Measurements from ENCODE around the gene ZDHHC7. TPM values are rescaled to one million over a fixed set of nuclear protein-coding genes. Genes with fewer than 3 reads are reported as not detected.
A peak's percentile ranks its signal among the peaks of the same experiment; 100 is the strongest.

The ZDHHC7 gene
- total and polyA plus RNA-seq, 9 of the 15 experiments (the other 6 are each of a cell fraction or from before 2014, with no cell fraction given), result 1.7 to 49.7 (median 37.4) TPM

DNA sequence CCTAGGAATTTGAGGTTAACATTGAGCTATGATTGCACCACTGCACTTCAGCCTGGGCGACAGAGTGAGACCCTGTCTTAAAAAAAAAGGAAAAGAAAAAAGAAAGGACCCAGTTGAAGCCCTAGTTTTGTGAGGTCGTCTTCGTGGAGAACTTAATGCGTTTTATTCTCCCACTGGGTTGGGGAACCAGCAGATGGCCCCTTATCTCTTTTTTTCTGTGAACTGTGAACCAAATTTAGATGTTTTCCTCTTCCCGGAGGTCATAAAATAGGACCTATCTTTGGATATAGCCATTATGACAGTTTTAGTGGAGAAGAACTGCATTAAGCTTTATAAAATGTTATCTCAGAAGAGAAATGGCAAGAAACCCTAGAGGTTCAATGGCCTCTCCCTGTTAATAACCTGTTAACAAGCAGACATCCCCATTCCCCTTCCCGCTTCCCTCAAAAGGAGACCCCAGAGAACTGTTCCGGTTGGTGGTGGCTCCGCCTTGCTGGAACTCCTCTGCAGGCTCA lies 39.8 kb upstream of the ZDHHC7 start (continued):
- TF ChIP-seq, protein P1, sequence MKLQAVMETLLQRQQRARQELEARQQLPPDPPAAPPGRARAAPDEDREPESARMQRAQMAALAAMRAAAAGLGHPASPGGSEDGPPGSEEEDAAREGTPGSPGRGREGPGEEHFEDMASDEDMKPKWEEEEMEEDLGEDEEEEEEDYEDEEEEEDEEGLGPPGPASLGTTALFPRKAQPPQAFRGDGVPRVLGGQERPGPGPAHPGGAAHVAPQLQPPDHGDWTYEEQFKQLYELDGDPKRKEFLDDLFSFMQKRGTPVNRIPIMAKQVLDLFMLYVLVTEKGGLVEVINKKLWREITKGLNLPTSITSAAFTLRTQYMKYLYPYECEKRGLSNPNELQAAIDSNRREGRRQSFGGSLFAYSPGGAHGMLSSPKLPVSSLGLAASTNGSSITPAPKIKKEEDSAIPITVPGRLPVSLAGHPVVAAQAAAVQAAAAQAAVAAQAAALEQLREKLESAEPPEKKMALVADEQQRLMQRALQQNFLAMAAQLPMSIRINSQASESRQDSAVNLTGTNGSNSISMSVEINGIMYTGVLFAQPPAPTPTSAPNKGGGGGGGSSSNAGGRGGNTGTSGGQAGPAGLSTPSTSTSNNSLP (IDR thresholded peaks at IDR 0.05; ENCODE audit: borderline replicate concordance, low read depth, low read length), result peak; percentile 64; the same call in 1 of the 2 replicates
- TF ChIP-seq ZC3H8 (IDR thresholded peaks at IDR 0.05) (no peak), ZNF589 (CRISPR knock-in tag; IDR thresholded peaks at IDR 0.05; ENCODE audit: low read depth) (peak; percentile 75), SMARCA5 (IDR thresholded peaks at IDR 0.05) (peak; percentile 7; the same call in 1 of the 2 replicates), SRSF3 (IDR thresholded peaks at IDR 0.05; ENCODE audit: insufficient read depth, low read length) (no peak), PKNOX1 (IDR thresholded peaks at IDR 0.05) (no peak), RAD51 (IDR thresholded peaks at IDR 0.05; ENCODE audit: borderline replicate concordance, low read depth) (no peak), ZNF24 (IDR thresholded peaks at IDR 0.05) (no peak), MLLT1 (IDR thresholded peaks at IDR 0.05) (no peak), FIP1L1 (IDR thresholded peaks at IDR 0.05; ENCODE audit: low read depth, low read length, poor library complexity, severe bottlenecking) (no peak), PPARD (CRISPR knock-in tag; IDR thresholded peaks at IDR 0.05) (no peak), CREB3 (tag; conservative IDR thresholded peaks at IDR 0.05; ENCODE audit: low read depth) (no peak), PML (IDR thresholded peaks at IDR 0.05; ENCODE audit: low read length) (peak; percentile 48; the same call in 1 of the 2 replicates), POLR2AphosphoS2 (IDR thresholded peaks at IDR 0.05; ENCODE audit: low read length) (no peak), ELF4 (CRISPR knock-in tag; IDR thresholded peaks at IDR 0.05) (no peak), HLTF (IDR thresholded peaks at IDR 0.05) (no peak), FOXJ3 (CRISPR knock-in tag; IDR thresholded peaks at IDR 0.05) (no peak), CEBPZ (IDR thresholded peaks at IDR 0.05; ENCODE audit: borderline replicate concordance, low read depth, low read length) (no peak)
- TF ChIP-seq, protein P2, sequence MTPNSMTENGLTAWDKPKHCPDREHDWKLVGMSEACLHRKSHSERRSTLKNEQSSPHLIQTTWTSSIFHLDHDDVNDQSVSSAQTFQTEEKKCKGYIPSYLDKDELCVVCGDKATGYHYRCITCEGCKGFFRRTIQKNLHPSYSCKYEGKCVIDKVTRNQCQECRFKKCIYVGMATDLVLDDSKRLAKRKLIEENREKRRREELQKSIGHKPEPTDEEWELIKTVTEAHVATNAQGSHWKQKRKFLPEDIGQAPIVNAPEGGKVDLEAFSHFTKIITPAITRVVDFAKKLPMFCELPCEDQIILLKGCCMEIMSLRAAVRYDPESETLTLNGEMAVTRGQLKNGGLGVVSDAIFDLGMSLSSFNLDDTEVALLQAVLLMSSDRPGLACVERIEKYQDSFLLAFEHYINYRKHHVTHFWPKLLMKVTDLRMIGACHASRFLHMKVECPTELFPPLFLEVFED (CRISPR knock-in tag; conservative IDR thresholded peaks at IDR 0.05), result no peak

Data from K562 (cell line).